GM03348 (cell line): ENCODE results near the gene KIF3A.

ENCODE experiments used
- DNase-seq: peaks from one replicate; pipeline ENCODE4 v3.0.0; 2012; ENCODE audit warnings: low spot score

The KIF3A gene

DNA sequence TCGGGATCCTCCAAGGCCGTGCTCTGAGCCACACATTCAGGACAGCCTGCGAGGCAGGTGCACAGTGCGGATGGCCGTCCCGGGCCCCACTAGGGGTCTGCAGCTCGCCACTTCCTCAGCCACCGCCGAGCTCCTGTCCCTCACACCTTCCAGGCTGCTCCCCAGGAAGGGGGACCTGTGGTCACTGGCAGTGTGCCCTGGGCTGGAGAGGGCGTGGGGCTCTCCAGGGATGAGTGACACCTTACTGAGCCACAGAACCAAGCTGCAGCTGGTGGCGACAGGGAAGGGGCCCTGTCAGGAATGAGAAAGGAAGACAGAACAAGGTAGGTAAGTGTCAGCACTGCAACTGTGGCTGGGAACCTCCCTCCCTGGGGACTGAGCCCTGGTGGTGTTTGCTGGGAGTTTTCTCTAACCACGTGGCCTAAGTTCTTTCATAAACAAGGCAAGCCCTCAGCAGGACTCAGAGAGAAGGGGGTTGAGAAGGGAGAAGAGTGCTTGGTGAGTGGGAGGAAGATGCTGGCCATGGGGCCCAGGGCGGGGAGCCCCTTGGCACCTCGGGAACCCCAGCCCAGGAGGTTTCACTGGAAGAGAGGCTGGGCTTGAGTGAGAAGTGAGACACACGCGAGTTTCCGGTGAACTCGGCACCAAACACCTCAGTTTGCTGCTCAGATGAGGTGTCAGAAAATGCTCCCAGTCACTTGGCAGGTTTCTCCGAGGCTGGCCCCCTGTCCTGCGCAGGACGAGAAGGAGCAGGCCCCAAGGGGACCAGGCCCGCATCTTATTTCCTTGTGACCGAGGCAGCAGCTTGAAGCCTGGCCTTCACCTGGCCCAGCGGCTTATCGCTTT, 74.2 kb downstream of the KIF3A start:
- DNase-seq: peak; percentile 44

DNA sequence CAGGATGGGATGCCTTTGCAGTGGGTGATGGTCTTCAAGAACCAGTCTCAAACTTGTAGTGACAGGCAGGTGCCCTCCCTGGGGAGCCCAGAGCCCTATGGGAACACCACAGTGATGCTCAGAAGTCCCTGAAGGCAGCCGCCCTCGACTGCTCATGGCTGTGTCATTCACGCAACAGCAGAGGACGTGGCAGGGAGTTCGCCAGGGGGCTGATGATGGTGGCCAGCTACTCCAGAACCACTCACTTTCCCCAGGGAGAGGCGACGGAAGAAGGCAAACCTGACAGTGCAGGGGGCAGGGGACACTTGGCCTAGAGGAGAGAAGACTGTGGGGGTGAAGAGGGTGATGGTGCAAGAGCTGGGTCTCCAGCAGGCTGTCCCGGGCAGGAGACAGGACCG, 75.3 kb downstream of the KIF3A start:
- no peak for DNase-seq

- DNase-seq: no peak
These were observed 75.9 kb downstream of the KIF3A start for GRCh38 chr5:132661231-132662003.

GRCh38 chr5:132659598-132660493, 77.5 kb downstream of the KIF3A start:
- no peak for DNase-seq

DNA sequence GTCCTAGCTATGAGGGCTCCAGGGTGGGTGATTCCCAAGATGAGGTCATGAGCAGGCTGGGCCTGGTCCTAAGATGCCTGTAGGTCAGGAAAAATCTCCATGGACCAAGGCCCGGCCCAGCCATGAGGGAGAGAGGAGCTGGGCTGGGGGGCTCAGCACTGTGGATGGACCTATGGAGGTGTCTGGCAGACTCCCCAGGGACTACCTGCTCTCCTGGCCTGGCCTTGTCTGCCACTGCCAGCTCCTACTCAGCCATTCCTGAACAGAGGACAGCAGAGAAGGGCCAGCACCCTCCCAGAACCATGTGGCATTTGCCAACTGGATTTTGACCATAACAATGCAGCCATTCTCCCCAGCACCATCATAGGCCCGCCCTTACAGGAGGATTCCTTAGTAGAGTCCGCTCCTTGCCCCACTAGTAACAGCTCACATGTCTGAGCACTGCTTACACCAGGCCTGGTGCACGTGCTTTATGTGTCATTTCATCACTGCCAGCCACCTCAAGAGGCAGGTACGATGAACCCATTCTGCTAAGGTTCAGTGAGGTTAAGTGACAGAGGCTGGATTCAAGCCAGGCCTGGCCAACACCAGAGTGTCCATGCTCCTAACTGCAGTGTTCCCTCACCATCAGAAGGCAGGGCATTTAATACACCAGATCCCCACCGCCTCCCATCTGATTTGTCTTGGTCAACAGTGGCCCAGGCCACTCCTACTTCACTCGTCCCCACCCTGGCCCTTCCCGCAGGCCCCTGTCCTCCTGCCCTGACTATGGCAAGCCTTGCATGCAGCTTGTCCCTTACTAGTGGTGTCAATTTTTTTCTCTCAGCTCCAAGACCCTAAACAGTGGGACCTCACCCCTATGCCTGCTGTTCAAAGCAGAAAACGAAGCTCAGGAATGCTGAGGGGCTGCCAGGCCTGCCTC, 78.7 kb downstream of the KIF3A start:
- DNase-seq: no peak

- no peak for DNase-seq
These were observed 79.5 kb downstream of the KIF3A start, which contains the start of gene IL13 for GRCh38 chr5:132657676-132658380. Gene IL13 (plus strand): TSS chr5:132658173. CDS start chr5:132658187, 14 bp downstream.

DNA sequence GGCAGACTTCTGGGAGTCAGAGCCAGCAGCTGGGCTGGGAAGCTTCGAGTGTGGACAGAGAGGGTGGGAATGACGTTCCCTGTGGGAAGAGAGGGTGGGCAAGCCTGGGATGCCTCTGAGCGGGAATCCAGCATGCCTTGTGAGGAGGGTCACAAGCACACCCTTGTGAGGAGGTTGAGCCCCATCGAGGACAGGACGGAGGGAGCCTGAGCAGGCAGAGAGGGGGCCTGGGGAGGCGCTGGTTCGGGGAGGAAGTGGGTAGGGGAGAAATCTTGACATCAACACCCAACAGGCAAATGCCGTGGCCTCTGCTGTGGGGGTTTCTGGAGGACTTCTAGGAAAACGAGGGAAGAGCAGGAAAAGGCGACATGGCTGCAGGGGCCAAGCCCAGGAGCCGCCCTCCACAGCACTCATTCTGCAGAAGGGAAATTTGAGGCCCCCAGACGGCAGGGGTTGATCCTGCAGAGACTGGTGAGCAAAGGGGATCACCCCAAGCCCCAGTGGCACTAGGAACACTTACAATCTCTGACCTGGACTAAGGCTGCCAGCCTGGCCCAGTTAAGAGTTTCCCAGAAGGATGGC, 80.5 kb downstream of the KIF3A start:
- DNase-seq: no peak

- peak; percentile 70 for DNase-seq
These were observed 81.2 kb downstream of the KIF3A start for GRCh38 chr5:132655821-132656773.

DNA sequence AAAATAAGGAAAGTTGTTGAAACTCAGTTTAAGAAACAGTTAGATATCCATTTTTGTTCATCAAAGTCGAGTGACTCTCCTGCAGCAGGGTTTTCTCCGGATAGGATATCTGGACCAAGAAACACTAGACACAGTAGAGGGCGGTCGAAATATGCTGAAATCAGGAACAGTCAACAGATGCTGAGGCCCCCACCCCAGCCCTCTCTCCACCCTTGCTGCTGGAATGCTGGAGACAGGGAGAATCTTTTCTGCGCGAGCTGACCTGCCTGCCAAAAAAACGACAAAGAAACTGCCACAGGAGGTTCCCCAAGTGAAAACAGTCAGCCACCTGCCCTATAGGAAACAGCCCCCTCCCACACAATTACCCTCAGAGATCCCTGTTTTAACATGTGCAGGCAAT, 83.6 kb downstream of the KIF3A start:
- DNase-seq: no peak

DNA sequence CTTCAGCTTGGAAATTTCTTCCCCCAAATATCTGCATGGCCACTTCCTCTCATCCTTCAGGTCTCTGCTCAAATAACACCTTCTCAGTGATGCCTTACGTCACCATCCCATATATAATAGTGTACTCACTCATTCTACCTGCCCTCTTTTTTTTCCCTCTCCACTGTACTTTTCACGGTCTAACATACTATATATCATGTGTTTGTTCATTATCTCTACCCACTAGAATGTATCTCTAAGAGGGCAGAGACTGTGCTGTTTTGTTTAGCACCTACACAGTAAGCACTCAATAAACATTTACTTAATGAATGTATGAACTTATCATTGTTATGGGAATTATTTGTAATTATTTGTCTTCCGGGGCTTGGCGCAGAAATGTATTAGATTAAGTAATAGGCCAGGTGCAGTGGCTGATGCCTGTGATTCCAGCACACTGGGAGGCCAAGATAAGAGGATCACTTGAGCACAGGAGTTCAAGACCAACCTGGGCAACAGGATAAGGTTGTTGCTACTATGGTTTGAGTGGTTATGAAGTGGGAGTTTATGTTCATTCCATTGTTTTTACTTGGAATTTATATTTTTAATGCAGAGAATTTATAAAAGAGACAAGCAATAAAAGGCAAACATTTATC, 85.4 kb downstream of the KIF3A start:
- no peak for DNase-seq

- no peak for DNase-seq
These were observed 89.0 kb downstream of the KIF3A start for GRCh38 chr5:132648355-132648754.

DNA sequence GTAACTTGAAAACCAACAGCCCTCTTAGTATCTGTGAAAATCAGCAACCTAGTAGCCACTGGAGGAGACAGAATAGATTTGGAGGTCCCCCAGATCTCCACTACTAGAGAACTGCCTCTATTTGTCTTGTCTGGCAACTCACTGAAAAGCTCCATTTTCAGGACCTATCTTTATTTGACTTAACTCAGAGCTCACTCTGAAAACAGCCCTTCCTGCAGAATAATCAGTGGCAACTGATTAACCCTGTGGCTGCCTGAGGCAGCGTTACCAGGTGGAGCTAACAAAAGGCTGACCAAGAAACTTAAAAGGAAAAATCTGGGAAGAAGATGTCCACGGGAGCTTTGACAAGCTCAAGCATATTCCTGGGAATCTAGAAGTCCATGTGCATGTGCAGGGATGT, 89.9 kb downstream of the KIF3A start:
- no peak for DNase-seq

DNA sequence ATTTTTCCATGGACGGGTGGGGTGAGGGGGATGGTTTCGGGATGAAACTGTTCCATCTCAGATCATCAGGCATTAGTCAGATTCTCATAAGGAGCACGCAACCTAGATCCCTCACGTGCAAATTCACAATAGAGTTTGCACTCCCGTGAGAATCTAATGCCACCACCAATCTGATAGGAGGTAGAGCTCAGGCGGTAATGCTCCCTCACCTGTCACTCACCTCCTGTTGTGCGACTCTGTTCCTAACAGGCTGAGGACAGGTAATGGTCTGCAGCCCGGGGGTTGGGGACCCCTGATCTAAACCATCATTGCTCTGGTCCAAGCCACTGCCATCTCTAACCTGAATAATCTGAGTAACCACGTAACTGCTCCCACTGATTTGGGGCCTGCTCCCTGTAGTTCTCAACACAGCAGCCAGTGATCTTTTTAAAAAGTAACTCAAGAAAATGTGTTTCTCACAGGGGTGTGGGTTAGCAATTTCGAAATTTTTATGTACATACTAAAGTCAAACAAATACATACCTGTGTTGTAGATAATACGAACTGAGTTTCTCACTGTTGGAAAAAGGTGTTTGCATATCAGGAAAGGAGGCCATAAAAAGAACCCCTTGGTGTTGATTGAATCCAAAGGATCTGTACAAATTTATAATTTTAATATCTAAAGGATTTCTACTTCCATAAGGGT, 90.6 kb downstream of the KIF3A start:
- DNase-seq: no peak

GRCh38 chr5:132644177-132644576, 93.2 kb downstream of the KIF3A start:
- no peak for DNase-seq
